CD4-positive, alpha-beta T cell treated with Interleukin-15 for 1 hour (primary cell): ENCODE measurements around the gene IPO5.
"Not testable (repeated sequence)": the region's sequence is repeated elsewhere in the genome, so short reads cannot be mapped to it uniquely, and the experiment has no call there.

Experiments used
- DNase-seq: peaks from one replicate; pipeline ENCODE4 v3.0.0-alpha.2; 2020

Gene IPO5

GRCh38 chr13:97953376-97953970, at the start of gene IPO5:
TSS of gene IPO5 (plus strand) at chr13:97953675. CDS start at chr13:97976697, 23,022 bp downstream.
- DNase-seq, result no peak

- no peak for DNase-seq
Measured at GRCh38 chr13:97904059-97904458, 49.4 kb upstream of the IPO5 start.

- no peak for DNase-seq
Measured at GRCh38 chr13:97905517-97905916, 48.0 kb upstream of the IPO5 start.

GRCh38 chr13:97911311-97912138, 42.0 kb upstream of the IPO5 start:
- no peak for DNase-seq

GRCh38 chr13:97912139-97912535, 41.3 kb upstream of the IPO5 start:
- DNase-seq, result no peak

- no peak for DNase-seq
Measured at GRCh38 chr13:97913206-97913605, 40.3 kb upstream of the IPO5 start.

GRCh38 chr13:97914540-97914939, 38.9 kb upstream of the IPO5 start:
- DNase-seq, result no peak

- no peak for DNase-seq
Measured at GRCh38 chr13:97921176-97921816, 32.2 kb upstream of the IPO5 start.

GRCh38 chr13:97928301-97928700, 25.2 kb upstream of the IPO5 start:
- no peak for DNase-seq

GRCh38 chr13:97932036-97932435, 21.4 kb upstream of the IPO5 start:
- DNase-seq, result no peak

- DNase-seq, result no peak
Measured at GRCh38 chr13:97932647-97933046, 20.8 kb upstream of the IPO5 start.

- DNase-seq, result no peak
Measured at GRCh38 chr13:97933776-97934175, 19.7 kb upstream of the IPO5 start.

- DNase-seq, result no peak
Measured at GRCh38 chr13:97934590-97934989, 18.9 kb upstream of the IPO5 start.

GRCh38 chr13:97935071-97935470, 18.4 kb upstream of the IPO5 start:
- no peak for DNase-seq

GRCh38 chr13:97936036-97936435, 17.4 kb upstream of the IPO5 start:
- DNase-seq, result no peak

- no peak for DNase-seq
Measured at GRCh38 chr13:97938706-97939475, 14.6 kb upstream of the IPO5 start.

GRCh38 chr13:97944396-97945029, 9.0 kb upstream of the IPO5 start:
- no peak for DNase-seq

GRCh38 chr13:97945342-97945741, 8.1 kb upstream of the IPO5 start:
- DNase-seq, result no peak

- DNase-seq, result no peak
Measured at GRCh38 chr13:97945792-97946419, 7.6 kb upstream of the IPO5 start.

- DNase-seq, result no peak
Measured at GRCh38 chr13:97946951-97947588, 6.4 kb upstream of the IPO5 start.

- DNase-seq, result no peak
Measured at GRCh38 chr13:97948041-97948440, 5.4 kb upstream of the IPO5 start.

- not testable (repeated sequence) for DNase-seq
Measured at GRCh38 chr13:97949316-97949715, 4.2 kb upstream of the IPO5 start.
